ENCODE data around the gene PSMD3. TPM values are rescaled to one million over a fixed set of nuclear protein-coding genes. Genes with fewer than 3 reads are reported as not detected.
"Not testable (repeated sequence)": the region's sequence is repeated elsewhere in the genome, so short reads cannot be mapped to it uniquely, and the experiment has no call there.

Gene PSMD3
- total RNA-seq, 1 donor = 94.8 TPM

DNA sequence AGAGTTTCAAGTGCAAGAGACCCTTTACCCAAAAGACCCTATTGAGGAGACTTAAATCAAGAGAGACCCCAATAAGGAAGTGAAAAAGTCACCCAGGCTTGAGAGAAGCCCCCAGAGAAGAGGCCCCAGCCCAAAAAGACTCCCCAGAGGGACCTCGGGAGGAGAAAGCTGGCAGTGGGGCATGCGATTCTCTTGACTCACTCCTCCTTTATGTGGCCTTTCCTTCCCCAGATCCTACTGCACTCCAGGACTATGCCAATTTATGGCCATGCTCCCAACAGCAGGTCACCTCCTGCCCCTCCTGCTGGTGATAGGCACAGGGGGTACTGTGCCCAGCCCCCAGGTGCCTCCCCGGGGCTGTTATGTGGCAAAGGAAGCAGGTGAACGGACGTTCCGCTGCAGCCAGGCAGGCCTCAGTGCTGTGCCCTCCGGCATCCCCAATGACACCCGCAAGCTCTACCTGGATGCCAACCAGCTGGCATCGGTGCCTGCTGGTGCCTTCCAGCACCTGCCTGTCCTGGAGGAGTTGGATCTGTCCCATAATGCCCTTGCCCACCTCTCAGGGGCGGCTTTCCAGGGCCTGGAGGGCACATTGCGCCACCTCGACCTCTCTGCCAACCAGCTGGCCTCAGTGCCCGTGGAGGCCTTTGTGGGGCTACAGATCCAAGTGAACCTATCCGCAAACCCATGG is 36.8 kb upstream of the PSMD3 start:
- peaks cover 11% of the 10 kb centered on the region for H3K4me1 ChIP-seq (ENCODE audit: insufficient read depth, low read length)
- no peak overlapping the region for H3K4me3 ChIP-seq (ENCODE audit: insufficient read depth, low read length)
- TF ChIP-seq, protein P1, sequence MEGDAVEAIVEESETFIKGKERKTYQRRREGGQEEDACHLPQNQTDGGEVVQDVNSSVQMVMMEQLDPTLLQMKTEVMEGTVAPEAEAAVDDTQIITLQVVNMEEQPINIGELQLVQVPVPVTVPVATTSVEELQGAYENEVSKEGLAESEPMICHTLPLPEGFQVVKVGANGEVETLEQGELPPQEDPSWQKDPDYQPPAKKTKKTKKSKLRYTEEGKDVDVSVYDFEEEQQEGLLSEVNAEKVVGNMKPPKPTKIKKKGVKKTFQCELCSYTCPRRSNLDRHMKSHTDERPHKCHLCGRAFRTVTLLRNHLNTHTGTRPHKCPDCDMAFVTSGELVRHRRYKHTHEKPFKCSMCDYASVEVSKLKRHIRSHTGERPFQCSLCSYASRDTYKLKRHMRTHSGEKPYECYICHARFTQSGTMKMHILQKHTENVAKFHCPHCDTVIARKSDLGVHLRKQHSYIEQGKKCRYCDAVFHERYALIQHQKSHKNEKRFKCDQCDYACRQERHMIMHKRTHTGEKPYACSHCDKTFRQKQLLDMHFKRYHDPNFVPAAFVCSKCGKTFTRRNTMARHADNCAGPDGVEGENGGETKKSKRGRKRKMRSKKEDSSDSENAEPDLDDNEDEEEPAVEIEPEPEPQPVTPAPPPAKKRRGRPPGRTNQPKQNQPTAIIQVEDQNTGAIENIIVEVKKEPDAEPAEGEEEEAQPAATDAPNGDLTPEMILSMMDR (IDR thresholded peaks at IDR 0.05; ENCODE audit: extremely low read depth, low read depth, low read length) = no peak

DNA sequence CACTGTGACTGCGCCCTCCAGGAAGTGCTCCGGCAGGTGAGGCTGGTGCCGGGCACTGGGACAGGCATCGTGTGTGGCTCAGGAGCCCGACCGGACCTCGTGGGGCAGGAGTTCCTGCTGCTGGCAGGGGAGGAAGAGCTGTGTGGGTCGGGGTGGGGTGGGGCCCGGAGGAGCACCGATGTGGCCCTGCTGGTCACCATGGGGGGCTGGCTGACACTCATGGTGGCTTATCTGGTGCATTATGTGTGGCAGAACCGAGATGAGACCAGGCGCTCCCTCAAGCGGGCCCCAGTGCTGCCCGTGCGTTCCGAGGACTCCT is 36.3 kb upstream of the PSMD3 start:
- Histone ChIP-seq H3K79me2 (ENCODE audit: insufficient read depth, low read length) (no peaks in the 10 kb centered on the region), H4K20me1 (ENCODE audit: insufficient read depth, low read length) (no peaks in the 10 kb centered on the region), H3K36me3 (ENCODE audit: insufficient read depth, low read length) (no peaks in the 10 kb centered on the region), H3K27me3 (ENCODE audit: insufficient read depth, low read length) (peaks cover 3% of the 10 kb centered on the region), H2AFZ (ENCODE audit: low read length) (no peak overlapping the region), H3K4me3 (ENCODE audit: insufficient read depth, low read length) (no peak overlapping the region), H3K4me1 (ENCODE audit: insufficient read depth, low read length) (peaks cover 6% of the 10 kb centered on the region), H3K4me2 (ENCODE audit: insufficient read depth, low read length) (no peak overlapping the region), H3K9me3 (ENCODE audit: low read depth, low read length) (no peaks in the 10 kb centered on the region), H3K27ac (ENCODE audit: low read depth, low read length) (no peak overlapping the region)
- TF ChIP-seq, protein P1 (IDR thresholded peaks at IDR 0.05; ENCODE audit: extremely low read depth, low read depth, low read length) = no peak
- peak; percentile 11 for DNase-seq (ENCODE audit: insufficient read length, low spot score, missing footprints)

More for the DNA sequence above, 36.8 kb upstream of the PSMD3 start:
- Histone ChIP-seq H3K4me2 (ENCODE audit: insufficient read depth, low read length) (no peak overlapping the region), H3K9me3 (ENCODE audit: low read depth, low read length) (no peaks in the 10 kb centered on the region), H4K20me1 (ENCODE audit: insufficient read depth, low read length) (no peaks in the 10 kb centered on the region), H3K27me3 (ENCODE audit: insufficient read depth, low read length) (peaks cover 3% of the 10 kb centered on the region), H3K36me3 (ENCODE audit: insufficient read depth, low read length) (no peaks in the 10 kb centered on the region), H3K79me2 (ENCODE audit: insufficient read depth, low read length) (no peaks in the 10 kb centered on the region), H3K27ac (ENCODE audit: low read depth, low read length) (no peak overlapping the region), H2AFZ (ENCODE audit: low read length) (no peak overlapping the region)
- DNase-seq (ENCODE audit: insufficient read length, low spot score, missing footprints) = peak; percentile 84

- TF ChIP-seq, protein P1 (IDR thresholded peaks at IDR 0.05; ENCODE audit: extremely low read depth, low read depth, low read length) = no peak
- H3K4me3 ChIP-seq (ENCODE audit: insufficient read depth, low read length) = no peak overlapping the region
- DNase-seq (ENCODE audit: insufficient read length, low spot score, missing footprints) = peak; percentile 30
- H3K27me3 ChIP-seq (ENCODE audit: insufficient read depth, low read length) = peaks cover 3% of the 10 kb centered on the region
- H2AFZ ChIP-seq (ENCODE audit: low read length) = no peak overlapping the region
- H4K20me1 ChIP-seq (ENCODE audit: insufficient read depth, low read length) = no peaks in the 10 kb centered on the region
- H3K79me2 ChIP-seq (ENCODE audit: insufficient read depth, low read length) = no peaks in the 10 kb centered on the region
- no peak overlapping the region for H3K4me2 ChIP-seq (ENCODE audit: insufficient read depth, low read length)
- H3K27ac ChIP-seq (ENCODE audit: low read depth, low read length) = no peak overlapping the region
- H3K9me3 ChIP-seq (ENCODE audit: low read depth, low read length) = no peaks in the 10 kb centered on the region
- no peaks in the 10 kb centered on the region for H3K36me3 ChIP-seq (ENCODE audit: insufficient read depth, low read length)
- no peaks in the 10 kb centered on the region for H3K4me1 ChIP-seq (ENCODE audit: insufficient read depth, low read length)
These were observed 33.9 kb upstream of the PSMD3 start for GRCh38 chr17:39946551-39947330.

GRCh38 chr17:39948489-39948828 is 32.1 kb upstream of the PSMD3 start:
- not testable (repeated sequence) for H3K27me3 ChIP-seq (ENCODE audit: insufficient read depth, low read length); DNase-seq (ENCODE audit: insufficient read length, low spot score, missing footprints); H3K27ac ChIP-seq (ENCODE audit: low read depth, low read length); H3K9me3 ChIP-seq (ENCODE audit: low read depth, low read length); H3K4me3 ChIP-seq (ENCODE audit: insufficient read depth, low read length); H3K79me2 ChIP-seq (ENCODE audit: insufficient read depth, low read length); H4K20me1 ChIP-seq (ENCODE audit: insufficient read depth, low read length); H3K36me3 ChIP-seq (ENCODE audit: insufficient read depth, low read length); H3K4me2 ChIP-seq (ENCODE audit: insufficient read depth, low read length); H2AFZ ChIP-seq (ENCODE audit: low read length); H3K4me1 ChIP-seq (ENCODE audit: insufficient read depth, low read length)

All from osteoblast (primary cell).